A549 (cell line): ENCODE measurements around the gene USF1. TPM values are rescaled to one million over a fixed set of nuclear protein-coding genes. Genes with fewer than 3 reads are reported as not detected.
A peak's percentile ranks its signal among the peaks of the same experiment; 100 is the strongest.

Experiments
- ATAC-seq, 2 experiments: fragments of 200-7000 bp in 1 of 2; fragments of >200 bp in 1 of 2; cut with Nextera tagmentation in 1 of 2; cut with Tn5 transposase in 1 of 2; 3 replicates each; pipeline versions ENCODE4 v1.8.0 to v1.9.1; 2018 to 2020; ENCODE audit warnings: mild to moderate bottlenecking in 1 of 2, moderate library complexity in 1 of 2
- CTCF ChIA-PET: fragments of 300-600 bp; sonication (Branson Sonifier 250); formaldehyde crosslinking; extraction: SDS; loops from one replicate; lab custom pipeline; 2021; ENCODE audit warnings: antibody characterized with exemption, inconsistent platforms; lab: Yijun Ruan, JAX
- POLR2A ChIA-PET: fragments of 350-600 bp; formaldehyde crosslinking; extraction: SDS; loops from one replicate; lab custom pipeline; 2021; ENCODE audit warnings: antibody characterized with exemption, inconsistent platforms; lab: Yijun Ruan, JAX
- DNase-seq, 2 experiments: peaks; one replicate each; pipeline versions ENCODE4 v3.0.0 to v3.0.0-alpha.2; 2011 to 2016; ENCODE audit warnings: low read depth in 1 of 2, low spot score in 1 of 2
- FAIRE-seq: peaks from 2 replicates; lab custom pipeline; 2011; peaks lifted over from hg19 to GRCh38; lab: Jason Lieb, UNC
- H3K27ac ChIP-seq, 2 experiments: fragments of >200 bp; sonication (Bioruptor Twin); formaldehyde crosslinking; 3 replicates each; pipeline ENCODE4 v1.5.1; 2016 to 2017
- H3K4me1 ChIP-seq: fragments of >200 bp; sonication (Bioruptor Twin); formaldehyde crosslinking; 3 replicates; pipeline ENCODE4 v1.6.1; 2016
- H3K4me2 ChIP-seq: fragments of >200 bp; sonication (Bioruptor Twin); formaldehyde crosslinking; 3 replicates; pipeline ENCODE4 v1.6.1; 2016
- H3K4me3 ChIP-seq: fragments of >200 bp; sonication (Bioruptor Twin); formaldehyde crosslinking; 3 replicates; pipeline ENCODE4 v1.5.1; 2016
- H3K9me3 ChIP-seq: fragments of >200 bp; sonication (Bioruptor Twin); formaldehyde crosslinking; 3 replicates; pipeline ENCODE4 v1.6.1; 2016
- ATOH8 ChIP-seq: fragments of 250-450 bp; sonication (Bioruptor Pico); IDR thresholded peaks from 2 replicates; pipeline ENCODE4 v1.5.0; 2020; ENCODE audit warnings: low read depth, mild to moderate bottlenecking, moderate library complexity
- CHD2 ChIP-seq: fragments of 150-350 bp; IDR thresholded peaks from 2 replicates; pipeline ENCODE4 v1.6.1; 2014; ENCODE audit warnings: low read length; ENCODE audit not compliant: partially characterized antibody
- E2F6 ChIP-seq: IDR thresholded peaks from 2 replicates; pipeline ENCODE4 v1.6.1; 2012; ENCODE audit warnings: low read depth, borderline replicate concordance
- FOSB ChIP-seq: fragments of 250-450 bp; sonication (Bioruptor Pico); IDR thresholded peaks from 2 replicates; pipeline ENCODE4 v1.5.0; 2020; ENCODE audit warnings: mild to moderate bottlenecking, moderate library complexity
- GATA3 ChIP-seq: IDR thresholded peaks from 2 replicates; pipeline ENCODE4 v1.6.1; 2012; ENCODE audit warnings: borderline replicate concordance
- HDAC2 ChIP-seq: fragments of 200-600 bp; sonication (generic); IDR thresholded peaks from 2 replicates; pipeline ENCODE4 v1.6.1; 2016
- HES2 ChIP-seq: fragments of >200 bp; sonication (Bioruptor Twin); formaldehyde crosslinking; IDR thresholded peaks from 2 replicates; pipeline ENCODE4 v1.6.1; 2016
- HMGXB4 ChIP-seq: fragments of 250-450 bp; sonication (Bioruptor Pico); IDR thresholded peaks from 2 replicates; pipeline ENCODE4 v1.5.0; 2021; ENCODE audit warnings: mild to moderate bottlenecking, moderate library complexity, borderline replicate concordance
- HOXB5 ChIP-seq: fragments of 250-450 bp; sonication (Bioruptor Pico); IDR thresholded peaks from 2 replicates; pipeline ENCODE4 v1.5.0; 2020; ENCODE audit warnings: mild to moderate bottlenecking, moderate library complexity
- KDM5A ChIP-seq: fragments of 200-600 bp; sonication (generic); IDR thresholded peaks from 2 replicates; pipeline ENCODE4 v1.6.1; 2016; ENCODE audit warnings: antibody characterized with exemption, mild to moderate bottlenecking
- MAFK ChIP-seq: fragments of 450-650 bp; IDR thresholded peaks from 2 replicates; pipeline ENCODE4 v1.6.1; 2014; ENCODE audit not compliant: partially characterized antibody
- MAZ ChIP-seq: fragments of 150-350 bp; IDR thresholded peaks from 2 replicates; pipeline ENCODE4 v1.6.1; 2014; ENCODE audit warnings: antibody characterized with exemption, low read depth, low read length, borderline replicate concordance
- PBX3 ChIP-seq: IDR thresholded peaks from 2 replicates; pipeline ENCODE4 v1.6.1; 2012
- PHF8 ChIP-seq: fragments of 200-600 bp; sonication (generic); IDR thresholded peaks from 2 replicates; pipeline ENCODE4 v1.6.1; 2016; ENCODE audit warnings: low read depth, mild to moderate bottlenecking, antibody characterized with exemption, moderate library complexity, borderline replicate concordance
- POLR2A ChIP-seq: IDR thresholded peaks from 2 replicates; pipeline ENCODE4 v1.6.1; 2012; ENCODE audit warnings: mild to moderate bottlenecking, low read length
- RARB ChIP-seq: fragments of 250-450 bp; sonication (Bioruptor Pico); IDR thresholded peaks from 2 replicates; pipeline ENCODE4 v1.8.0; 2021; ENCODE audit warnings: mild to moderate bottlenecking, moderate library complexity
- REST ChIP-seq: fragments of 200-600 bp; sonication (generic); IDR thresholded peaks from 2 replicates; pipeline ENCODE4 v1.6.1; 2016; ENCODE audit warnings: antibody characterized with exemption, mild to moderate bottlenecking, moderate library complexity
- ZFP36 ChIP-seq: fragments of 450-650 bp; IDR thresholded peaks from 2 replicates; pipeline ENCODE4 v1.6.1; 2014; ENCODE audit warnings: borderline replicate concordance; ENCODE audit not compliant: partially characterized antibody
- ZNF302 ChIP-seq: fragments of 250-450 bp; sonication (Bioruptor Pico); IDR thresholded peaks from 2 replicates; pipeline ENCODE4 v1.9.0; 2021; ENCODE audit warnings: inconsistent platforms, mild to moderate bottlenecking, moderate library complexity
- ZSCAN20 ChIP-seq: fragments of 250-450 bp; sonication (Bioruptor Pico); IDR thresholded peaks from 2 replicates; pipeline ENCODE4 v1.8.0; 2022; ENCODE audit warnings: mild to moderate bottlenecking, moderate library complexity
- WGBS: methylation state at CpG from one replicate; pipeline ENCODE4 v1.1.6; 2017; ENCODE audit errors: missing lambda C conversion rate; 5-methylcytosine and 5-hydroxymethylcytosine counted together
- polyA plus RNA-seq, 4 experiments: library from polyadenylated mRNA; depleted of rRNA in 3 of 4; stranded (reverse); fragments of >200 nt; fragmentation: RNase III in 1 of 4; extraction: RNeasy Plus Mini Kit Qiagen cat#74134 plus additional on column Dnase treatment in 1 of 4; gene quantifications; 2 replicates in 3 of 4; 3 replicates in 1 of 4; pipeline ENCODE4 v1.2.3, GENCODE V29; 2011 to 2017

USF1 gene
- polyA plus RNA-seq, 2 of the 4 experiments (the other 2 are of a cell fraction), result 35.5 to 60.5 TPM

GRCh38 chr1:161069731-161070270 lies 24.0 kb upstream of the USF1 start, which contains the start of gene ARHGAP30:
Gene ARHGAP30 (minus strand): TSS chr1:161069891. CDS start chr1:161069624, 267 bp downstream.
- FAIRE-seq (no peak), DNase-seq (no peak), ATAC-seq (no peak)
- WGBS, result 88% methylated on average over 9 of the region's 9 CpGs
- no peaks in the 10 kb centered on the region for H3K9me3 ChIP-seq
- 0 out of 6 replicates have a peak within 1 kb of the TSS, but pooled peaks of 1 of the 2 experiments have one; percentile 18 for H3K27ac ChIP-seq
- no peak within 1 kb of the TSS for H3K4me3 ChIP-seq
- POLR2A ChIA-PET, result no interaction called here
- no peak within 1 kb of the TSS for H3K4me2 ChIP-seq
- CTCF ChIA-PET, result interaction anchor here (0.7 to 13.9 kb wide), 10 partner anchors 10 to 122 kb away, joined by 3 to 319 read pairs (median 7); partner anchors contain the start of genes KLHDC9 and NECTIN4
- peaks cover 23% of the 10 kb centered on the region for H3K4me1 ChIP-seq
- TF ChIP-seq RARB (CRISPR knock-in tag), result no peak
- no peak for TF ChIP-seq FOSB
- TF ChIP-seq GATA3, result no peak
- TF ChIP-seq HOXB5 (CRISPR knock-in tag), result no peak
- no peak for TF ChIP-seq CHD2
- no peak for TF ChIP-seq PBX3
- TF ChIP-seq MAZ, result no peak
- no peak for TF ChIP-seq E2F6
- TF ChIP-seq ZFP36, result no peak
- TF ChIP-seq ATOH8 (CRISPR knock-in tag), result no peak
- no peak for TF ChIP-seq HES2
- no peak for TF ChIP-seq ZSCAN20 (CRISPR knock-in tag)
- no peak for TF ChIP-seq MAFK
- no peak for TF ChIP-seq KDM5A
- no peak for TF ChIP-seq ZNF302 (CRISPR knock-in tag)
- TF ChIP-seq HMGXB4 (CRISPR knock-in tag), result no peak
- no peak for TF ChIP-seq POLR2A
- TF ChIP-seq REST, result no peak
- no peak for TF ChIP-seq PHF8
- no peak for TF ChIP-seq HDAC2
